HG02884 (cell line): ENCODE results near the gene DMRT2.

Experiments used
- ATAC-seq: cut with Tn5 transposase; IDR thresholded peaks from one replicate; pipeline ENCODE4 v1.9.1; 2021; ENCODE audit warnings: mild to moderate bottlenecking, moderate library complexity; ENCODE audit not compliant: unreplicated experiment

The DMRT2 gene

DNA sequence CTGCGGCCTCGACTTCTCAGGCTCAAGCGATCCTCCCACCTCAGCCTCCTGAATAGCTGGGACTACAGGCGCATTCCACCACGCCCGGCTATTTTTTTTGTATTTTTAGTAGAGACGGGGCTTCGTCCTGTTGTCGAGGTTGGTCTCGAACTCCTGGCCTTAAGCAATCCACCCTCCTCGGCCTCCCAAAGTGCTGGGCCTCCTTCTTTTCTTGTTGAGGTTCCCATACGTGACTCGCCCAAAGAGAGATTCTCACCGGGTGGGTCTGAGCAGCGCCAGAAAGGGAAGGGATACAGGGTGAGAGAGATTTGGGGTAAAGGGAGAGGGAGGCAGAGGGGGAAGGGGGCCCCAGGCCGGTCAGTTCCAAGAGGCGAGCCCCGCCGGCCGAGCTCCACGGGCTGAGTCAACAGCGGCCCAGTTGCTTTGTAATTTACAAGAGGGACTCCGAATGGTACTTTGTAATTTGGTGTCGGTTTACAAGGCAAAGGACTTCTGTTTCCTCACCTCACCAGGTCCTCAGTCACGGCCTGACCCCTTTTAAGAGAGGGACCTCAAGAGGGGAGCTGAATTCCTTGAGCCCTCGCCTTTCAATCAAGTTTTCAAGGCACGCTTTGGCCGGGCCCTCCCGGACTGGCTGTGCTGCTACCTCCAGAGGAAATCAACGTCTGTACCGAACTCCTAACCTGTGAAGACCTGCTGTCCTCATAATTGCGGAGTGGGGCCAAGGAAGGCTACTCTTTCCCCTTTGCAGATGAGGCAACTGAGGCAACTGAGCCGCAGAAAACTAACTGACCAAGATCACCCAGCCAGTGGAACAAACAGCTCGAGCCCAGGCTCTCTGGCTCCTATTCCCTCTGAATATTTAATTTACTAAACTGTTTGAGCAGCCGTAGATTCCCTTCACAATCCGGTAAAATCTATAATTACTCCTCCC lies 3.3 kb upstream of the DMRT2 start:
- no peak for ATAC-seq

DNA sequence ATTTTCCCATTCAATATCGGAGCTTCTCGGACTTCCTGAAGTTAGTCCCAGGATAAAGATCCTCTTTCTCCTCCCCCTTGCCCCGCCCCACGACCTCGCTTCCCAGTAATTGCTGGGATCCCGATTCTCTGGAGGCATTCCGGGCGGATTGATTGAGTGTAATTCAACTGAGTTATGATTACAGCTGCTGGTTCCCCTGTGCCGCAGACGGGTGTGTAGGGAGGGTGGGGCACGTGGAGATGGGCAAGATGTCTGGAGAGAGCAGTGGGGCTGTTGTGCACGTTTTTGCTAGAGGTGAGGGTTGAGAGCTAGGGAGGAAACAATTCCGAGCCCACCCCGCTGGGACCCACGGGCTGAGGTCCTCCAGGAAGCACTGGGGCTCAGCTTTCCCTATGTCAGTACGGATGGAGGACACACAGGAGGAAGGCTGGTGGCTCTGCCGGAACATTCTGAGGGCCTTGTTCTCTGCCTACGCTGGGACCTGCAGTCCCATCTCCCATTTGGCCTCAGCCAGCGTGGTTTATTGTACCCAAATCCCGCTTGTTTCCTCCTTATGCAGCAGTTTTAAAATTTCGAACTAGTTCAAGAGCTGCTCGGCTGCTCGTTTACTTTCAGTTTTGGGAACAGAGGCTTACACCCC lies 2.4 kb upstream of the DMRT2 start:
- no peak for ATAC-seq

DNA sequence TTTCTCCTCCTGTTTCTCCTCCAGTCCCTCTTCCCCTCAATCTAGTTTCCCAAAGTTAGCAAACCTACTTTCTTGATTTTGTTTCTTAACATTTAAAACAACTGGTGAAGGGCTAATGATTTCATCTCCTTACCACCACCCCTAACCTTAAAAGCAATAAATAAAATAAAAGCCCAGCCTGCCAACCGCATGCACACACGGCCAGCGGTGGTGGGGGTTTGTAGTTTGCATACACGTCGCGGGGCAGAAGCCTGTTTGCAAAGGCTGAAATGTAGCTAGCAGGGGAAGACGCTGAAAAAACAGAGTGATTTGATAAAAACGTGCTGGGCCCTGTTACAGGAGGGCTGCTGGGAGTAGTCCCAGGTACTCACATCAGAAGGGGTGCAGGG lies 1.9 kb upstream of the DMRT2 start:
- no peak for ATAC-seq

DNA sequence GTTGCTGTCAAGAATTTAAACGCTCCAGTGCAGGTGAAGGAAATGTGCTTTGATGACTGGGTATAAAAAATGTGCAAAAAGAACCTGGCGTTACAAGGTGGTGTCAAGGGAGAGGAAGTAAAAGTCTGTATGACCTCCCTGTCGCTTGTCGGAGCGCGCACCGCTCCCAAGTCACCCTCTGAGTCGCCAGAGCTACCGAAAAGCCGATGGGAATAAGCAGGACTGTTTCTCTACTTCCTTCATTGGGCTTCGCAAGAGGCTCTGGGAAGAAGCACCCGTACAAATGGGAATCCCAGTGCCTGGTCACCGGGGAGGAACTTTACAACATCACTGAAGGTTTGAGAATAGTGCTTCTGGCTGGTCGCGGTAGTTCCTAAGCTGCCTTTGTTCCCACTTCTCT lies 1.3 kb upstream of the DMRT2 start:
- ATAC-seq = no peak

DNA sequence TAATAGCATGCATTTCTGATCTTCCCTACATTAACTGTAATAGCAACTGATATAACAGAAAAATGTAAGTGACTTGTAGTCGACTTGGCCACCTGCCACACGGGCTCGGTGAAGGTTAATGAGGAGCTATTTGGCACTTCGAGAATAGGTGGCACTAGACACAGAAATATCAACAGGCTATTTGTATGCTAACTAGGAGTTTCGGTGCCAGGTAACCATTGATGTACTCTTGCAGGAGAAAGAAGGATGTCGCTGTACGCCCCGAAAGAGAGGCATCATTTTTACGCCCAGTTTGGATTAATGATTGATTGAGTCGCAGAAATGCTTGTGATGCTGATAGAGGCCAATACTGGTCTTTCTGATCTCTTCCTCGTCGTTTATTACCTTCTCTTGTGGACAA lies 516 bp upstream of the DMRT2 start:
- ATAC-seq = no peak

DNA sequence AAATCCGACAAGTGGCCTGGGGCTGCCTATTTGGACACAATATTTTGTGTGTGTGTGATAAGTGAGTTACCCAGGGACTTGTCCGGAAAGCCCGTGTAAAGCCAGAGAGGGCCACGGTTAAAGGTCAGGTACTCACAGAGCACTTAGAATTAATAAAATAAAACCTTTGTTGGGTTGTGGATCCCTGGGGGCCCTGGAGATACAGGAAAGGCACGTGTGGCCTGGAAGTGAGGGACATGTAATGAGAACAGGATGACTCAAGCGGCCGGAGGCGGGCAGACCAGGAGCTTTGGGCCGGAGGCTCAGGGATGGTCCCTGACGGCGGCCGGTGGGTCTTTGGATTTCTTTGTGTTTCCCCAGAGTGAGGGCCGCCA lies 1.0 kb downstream of the DMRT2 start:
- no peak for ATAC-seq

DNA sequence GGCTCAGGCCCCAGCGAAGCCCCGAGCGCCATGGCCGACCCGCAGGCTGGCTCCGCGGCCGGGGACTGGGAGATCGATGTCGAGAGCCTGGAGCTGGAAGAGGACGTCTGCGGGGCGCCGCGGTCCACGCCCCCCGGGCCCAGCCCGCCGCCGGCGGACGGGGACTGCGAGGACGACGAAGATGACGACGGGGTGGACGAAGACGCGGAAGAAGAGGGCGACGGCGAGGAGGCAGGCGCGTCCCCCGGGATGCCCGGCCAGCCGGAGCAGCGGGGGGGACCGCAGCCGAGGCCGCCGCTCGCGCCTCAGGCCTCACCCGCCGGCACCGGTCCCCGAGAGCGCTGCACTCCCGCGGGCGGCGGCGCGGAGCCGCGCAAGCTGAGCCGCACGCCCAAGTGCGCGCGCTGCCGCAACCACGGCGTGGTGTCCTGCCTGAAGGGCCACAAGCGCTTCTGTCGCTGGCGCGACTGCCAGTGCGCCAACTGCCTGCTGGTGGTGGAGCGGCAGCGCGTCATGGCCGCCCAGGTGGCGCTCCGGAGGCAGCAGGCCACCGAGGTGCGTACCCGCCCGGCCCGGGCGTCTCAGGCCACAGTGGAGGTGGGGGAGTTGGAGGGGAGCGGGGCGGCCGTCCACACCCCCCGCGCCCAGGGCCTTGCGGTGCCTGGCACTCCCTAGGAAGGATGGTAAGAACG lies 1.6 kb downstream of the DMRT2 start:
- no peak for ATAC-seq

DNA sequence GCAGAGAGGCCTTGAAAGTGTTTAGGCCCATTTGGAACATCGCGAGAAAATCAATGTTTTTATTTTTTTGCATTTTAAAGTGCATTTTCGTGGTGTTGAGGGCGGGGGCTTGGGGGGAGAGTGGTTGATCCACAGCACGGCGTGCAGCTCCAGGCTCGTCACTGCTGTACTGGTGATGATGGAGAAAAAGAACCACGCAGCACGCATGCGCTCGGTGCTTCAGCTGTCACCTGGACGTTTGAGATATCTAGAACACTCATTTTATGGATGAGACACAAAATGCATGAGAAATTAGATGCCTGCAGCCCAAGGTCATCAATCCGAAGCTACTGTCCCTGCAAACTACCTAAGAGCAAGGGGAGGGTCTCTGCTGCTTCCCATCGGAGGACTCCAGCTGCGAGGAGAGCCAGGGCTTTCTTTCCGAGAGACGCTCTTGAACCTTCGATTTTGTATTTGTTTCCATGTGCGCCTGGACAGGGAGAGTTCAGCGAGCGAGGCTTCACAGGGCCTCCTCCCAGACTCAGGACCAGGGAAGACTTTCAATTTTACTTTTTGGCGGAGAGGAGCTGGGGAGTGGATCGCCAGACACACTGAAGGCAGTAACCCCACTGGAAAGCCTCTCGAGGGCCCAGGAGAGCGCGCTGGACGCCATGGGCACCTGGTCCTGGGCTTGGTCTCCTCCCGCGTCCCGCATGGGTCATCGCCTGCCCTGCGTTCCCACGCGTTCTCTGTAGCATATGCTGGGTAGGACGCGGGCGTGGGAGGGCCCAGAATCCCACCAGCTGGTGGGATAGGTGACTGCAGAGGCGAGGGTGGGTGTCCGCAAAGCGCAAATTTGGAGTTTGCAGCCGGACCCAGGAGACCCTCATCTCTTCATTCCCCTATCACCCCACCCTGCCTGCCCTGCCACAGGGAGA lies 2.5 kb downstream of the DMRT2 start:
- no peak for ATAC-seq

DNA sequence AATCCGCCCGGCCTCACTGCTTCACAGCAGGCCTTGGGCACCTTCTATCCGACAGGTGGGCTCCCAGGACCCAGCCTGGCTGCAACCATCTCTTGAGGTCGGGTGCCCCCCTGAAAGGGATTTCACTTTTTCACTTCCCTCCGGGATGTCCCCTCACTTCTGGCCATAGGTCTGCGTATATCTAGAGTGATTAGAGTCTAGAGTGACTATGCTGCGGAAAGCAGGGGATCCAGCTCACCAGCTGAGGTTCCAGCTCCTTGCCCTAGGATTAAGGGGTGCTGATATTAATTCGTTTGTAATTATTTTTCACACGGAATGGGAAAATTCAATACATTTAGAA lies 3.1 kb downstream of the DMRT2 start:
- no peak for ATAC-seq

DNA sequence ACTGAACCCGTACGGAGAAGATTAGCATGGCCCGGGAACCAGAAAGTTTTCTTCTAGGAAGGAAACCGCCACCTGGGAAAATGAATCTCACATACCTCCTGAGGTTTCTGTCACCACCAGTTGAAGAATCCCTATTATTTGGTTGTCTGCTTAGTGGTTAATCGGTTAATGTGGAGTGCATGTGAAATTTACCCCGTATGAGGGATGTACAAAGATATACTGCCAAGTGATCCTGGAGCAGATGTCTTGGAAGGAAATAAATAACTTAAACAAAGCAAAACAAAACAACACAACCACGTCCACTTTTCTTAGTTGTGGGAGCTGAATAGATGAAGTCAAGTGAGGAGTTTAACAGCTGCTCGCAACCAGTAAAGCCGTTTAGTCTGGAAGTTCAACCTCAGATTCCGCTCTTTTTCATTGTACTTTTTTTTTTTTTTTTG lies 3.8 kb downstream of the DMRT2 start:
- no peak for ATAC-seq

DNA sequence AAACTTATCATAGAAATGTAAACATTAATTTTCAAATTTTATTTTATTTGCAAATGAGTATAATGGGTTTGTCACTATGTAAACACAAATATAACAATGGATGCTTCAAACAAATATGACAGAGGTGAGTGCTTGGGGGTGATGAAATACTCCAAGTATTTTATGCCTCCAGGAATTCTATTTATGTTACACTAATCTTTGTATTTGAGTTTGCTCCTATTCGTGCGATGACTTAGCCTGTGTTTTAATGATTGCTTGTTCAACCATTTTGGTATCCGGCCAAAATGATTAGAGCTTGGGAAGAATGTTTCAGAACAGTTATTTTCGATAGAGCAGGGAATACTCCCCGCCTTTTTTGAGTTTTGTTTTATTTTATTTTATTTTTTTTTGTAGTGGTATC lies 5.0 kb downstream of the DMRT2 start:
- ATAC-seq = no peak

DNA sequence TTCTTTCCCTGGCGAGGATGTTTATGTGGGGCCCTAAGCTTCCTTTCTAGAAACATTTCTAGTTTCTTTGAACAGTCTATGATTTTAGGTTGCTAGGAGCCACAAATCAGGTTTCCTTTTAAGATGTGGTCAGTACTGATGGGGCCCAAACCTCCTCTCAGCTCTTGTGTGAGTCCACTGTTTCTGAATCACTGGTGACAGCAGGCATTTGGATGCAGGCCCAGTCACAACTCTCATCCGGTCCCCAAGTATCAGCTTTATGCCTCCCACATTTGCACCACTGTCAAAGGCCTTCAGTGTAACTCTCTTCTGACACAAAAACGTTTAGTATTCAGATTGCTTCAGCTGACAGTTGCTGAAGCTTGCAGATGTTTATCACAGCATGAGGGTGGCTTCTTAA lies 7.8 kb downstream of the DMRT2 start:
- ATAC-seq = no peak

DNA sequence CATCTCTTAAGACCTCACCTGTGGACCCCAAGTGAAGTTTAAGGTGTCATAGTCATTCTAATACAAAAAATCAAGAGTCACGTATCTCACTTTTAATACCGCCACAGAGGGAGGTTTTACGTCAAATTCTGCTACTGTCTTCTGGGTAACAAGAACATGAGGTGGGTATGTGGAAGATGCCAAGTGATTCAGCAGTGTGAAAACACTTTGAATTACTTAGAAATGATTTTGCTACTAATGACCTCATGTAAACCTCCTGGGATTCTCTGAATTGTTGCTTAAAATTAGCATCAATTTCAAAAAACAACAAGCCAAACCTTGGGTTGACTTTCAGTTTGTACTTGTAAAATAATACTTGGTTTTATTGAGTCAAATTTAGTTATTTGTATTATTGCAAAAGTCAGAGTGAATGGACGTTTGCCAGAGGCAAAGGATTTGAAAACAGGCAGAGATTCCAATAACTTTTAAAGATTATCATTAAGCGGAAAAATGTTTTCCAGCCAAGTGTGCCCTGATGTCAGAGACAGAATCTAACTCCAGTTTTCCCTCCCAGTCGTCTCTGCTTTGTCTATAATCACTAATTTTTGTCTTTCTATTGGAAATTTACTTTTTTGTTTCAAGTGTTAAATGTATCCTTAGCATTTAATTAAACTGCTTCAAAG lies 8.8 kb downstream of the DMRT2 start:
- no peak for ATAC-seq

DNA sequence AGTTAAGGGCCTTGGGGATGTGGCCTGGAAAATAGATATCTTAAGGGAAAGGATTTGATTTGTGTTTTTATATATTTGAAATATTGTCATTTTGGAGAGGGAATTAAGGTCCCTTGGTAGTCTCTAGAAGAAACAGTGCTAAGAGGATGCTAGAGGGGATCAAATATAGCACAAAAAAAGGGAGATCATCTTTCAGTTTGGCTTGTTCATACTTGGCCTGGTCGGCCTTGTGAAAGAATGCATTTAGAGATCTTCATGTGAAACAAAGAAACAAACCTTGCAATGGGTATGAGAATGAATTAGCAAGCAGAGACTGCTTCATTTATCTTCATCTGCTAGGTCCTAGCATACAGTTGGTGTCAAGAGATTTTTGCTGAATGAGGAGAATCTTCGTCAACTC lies 15.0 kb downstream of the DMRT2 start:
- no peak for ATAC-seq

DNA sequence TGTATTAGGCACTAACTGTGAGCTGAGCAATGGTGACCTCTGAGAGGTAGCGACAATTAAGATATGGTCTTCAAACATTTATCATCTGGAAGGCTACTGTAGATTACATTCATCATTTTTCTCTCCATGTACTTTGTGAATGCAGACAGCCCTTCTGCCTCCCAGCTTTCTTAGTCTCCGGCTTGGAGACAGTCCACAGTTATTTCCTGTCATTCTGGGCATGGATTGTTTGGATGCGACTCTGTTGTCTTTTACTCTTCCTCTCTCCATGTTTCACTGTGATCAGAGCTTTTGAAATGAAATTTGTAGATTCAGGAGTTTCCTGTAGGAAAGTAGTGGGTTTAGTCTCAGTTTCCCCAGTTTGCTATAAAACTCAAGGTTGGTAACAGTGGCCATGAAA lies 20.5 kb downstream of the DMRT2 start:
- ATAC-seq = no peak

DNA sequence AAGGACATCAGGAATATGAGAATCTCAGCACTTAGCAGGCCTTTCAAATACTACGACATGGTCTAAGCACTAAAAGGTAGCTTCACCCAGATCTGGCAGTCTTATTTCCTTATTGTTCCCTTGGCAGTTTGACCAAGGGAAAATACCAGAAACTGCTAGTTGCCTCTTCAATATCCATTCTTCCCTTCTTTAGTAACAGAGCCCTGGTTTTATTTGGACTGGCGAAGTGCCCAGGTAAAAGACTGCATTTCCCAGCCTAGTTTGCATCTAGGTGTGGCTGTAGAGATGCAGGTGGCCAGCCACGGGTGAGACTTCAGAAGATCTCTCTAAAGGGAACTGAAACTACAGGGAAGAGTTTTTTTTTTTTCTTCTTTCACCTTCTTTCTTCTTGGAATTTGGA lies 21.6 kb downstream of the DMRT2 start:
- ATAC-seq = no peak

DNA sequence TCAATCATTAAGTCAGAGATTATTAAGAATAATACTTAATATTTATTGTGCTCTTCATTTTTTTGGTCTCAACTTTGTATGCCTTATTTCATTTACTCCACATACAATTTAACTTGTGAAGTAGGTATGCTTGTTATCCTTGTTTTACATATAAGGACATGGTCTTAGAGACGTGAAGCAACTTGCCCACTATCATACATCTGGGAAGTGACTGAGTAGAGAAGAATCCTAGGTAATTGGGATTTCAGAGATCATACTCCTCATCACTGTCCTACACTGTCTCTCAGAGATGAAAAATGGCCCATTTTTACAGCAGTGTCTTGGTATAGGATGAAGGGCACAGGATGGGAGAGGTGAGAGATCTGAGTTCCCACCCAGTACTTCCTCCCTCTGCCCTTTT lies 23.3 kb downstream of the DMRT2 start:
- no peak for ATAC-seq

DNA sequence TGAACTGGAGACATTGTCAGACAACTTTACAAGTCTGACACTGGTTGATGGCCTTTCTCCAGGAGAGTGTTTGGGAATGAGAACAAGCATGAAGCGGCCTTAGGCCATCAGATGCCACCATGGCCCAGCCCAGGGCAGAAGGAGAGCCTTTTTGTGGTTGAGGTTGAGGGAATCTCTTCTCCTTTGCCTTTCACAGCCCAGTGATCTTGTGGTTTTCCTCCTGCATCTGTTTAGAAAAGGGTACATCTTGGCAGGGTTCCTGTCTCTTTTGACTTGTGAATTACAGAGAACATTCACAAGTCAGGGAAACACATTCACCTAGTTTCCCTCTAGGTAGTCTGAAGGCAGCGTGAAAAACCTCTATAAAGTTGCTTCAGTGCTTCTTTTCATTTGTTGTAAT lies 27.5 kb downstream of the DMRT2 start:
- ATAC-seq = no peak

DNA sequence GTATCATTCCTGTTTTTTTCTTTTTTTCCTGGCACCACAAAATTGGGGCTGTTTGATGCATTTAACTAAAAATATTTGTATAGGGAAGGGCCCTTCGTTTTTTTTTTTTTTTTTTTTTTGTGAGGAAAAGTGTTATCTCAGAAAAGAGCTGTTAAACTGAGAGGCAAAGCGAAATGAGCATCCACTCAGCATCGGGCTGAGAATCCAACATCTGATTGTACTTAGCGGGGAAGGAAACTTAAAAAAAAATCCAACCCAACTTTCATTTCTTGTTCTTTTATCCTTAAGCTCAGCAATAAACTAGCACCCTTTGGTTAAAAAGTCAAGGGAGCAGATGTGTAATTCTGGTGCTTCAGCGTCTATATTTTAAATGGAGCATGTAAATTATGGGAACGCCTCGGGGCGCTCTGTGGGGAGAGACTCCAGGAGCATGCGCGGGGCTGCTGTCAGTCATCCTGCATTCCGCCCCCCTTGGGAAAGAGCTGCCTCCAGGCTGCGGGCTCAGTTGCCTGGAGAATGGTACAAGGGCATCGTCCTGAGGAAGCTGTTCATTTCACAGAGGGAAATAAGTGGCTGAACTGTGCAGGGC lies 33.3 kb downstream of the DMRT2 start:
- no peak for ATAC-seq

DNA sequence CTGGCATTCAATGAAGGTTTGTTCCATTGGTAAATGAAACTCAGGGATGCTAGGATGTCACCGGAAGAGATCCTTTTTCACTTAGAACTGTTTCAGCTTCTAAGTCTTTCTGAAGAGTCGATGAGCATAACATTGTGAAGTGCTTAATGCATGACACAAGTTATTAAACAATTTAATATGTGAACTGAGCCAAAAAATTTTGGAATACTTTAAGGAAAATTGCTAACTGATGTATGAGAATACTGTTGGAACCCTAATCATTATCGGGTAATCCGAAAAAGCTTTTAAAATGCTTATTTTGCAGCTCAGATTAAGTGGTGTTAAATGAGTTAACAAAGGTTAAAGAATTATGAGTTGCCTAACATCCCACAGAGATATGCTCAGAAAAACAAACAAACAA lies 34.9 kb downstream of the DMRT2 start:
- no peak for ATAC-seq
